ENCODE data around the gene CTPS2. TPM values are rescaled to one million over a fixed set of nuclear protein-coding genes. Genes with fewer than 3 reads are reported as not detected.

The CTPS2 gene
- total and polyA plus RNA-seq, 2 experiments from 2014 or later = 10.4 to 35.5 TPM

- Histone ChIP-seq H3K27me3 (ENCODE audit: insufficient read depth) (no peaks in the 10 kb centered on the region), H3K27ac (ENCODE audit: low read depth) (no peak overlapping the region), H3F3A (replicated peaks; ENCODE audit: low read depth) (no peaks in the 10 kb centered on the region), H3K4me1 (ENCODE audit: insufficient read depth) (peaks cover 9% of the 10 kb centered on the region), H3K4me2 (no peak overlapping the region), H2AFZ (no peak overlapping the region), H3K9me2 (ENCODE audit: insufficient read depth) (no peaks in the 10 kb centered on the region), H3K4me3 (no peak overlapping the region), H3K79me2 (replicated peaks; ENCODE audit: insufficient read depth) (no peaks in the 10 kb centered on the region), H4K20me1 (replicated peaks; ENCODE audit: insufficient read depth) (no peaks in the 10 kb centered on the region), H3K36me3 (ENCODE audit: insufficient read depth) (no peaks in the 10 kb centered on the region)
- Mint-ChIP-seq H3K4me3 (no peak overlapping the region), H3K36me3 (ENCODE audit: low read depth) (peaks cover 27% of the 10 kb centered on the region), H3K9me3 (no peaks in the 10 kb centered on the region), H3K4me1 (peaks cover 13% of the 10 kb centered on the region), H3K27ac (no peak overlapping the region), H3K27me3 (ENCODE audit: insufficient read depth, low read depth, poor library complexity) (peaks cover 6% of the 10 kb centered on the region)
- ATAC-seq = no peak
- no peak for DNase-seq (ENCODE audit: low spot score)
- TF ChIP-seq EZH2 (IDR thresholded peaks at IDR 0.05; ENCODE audit: low read depth, unreplicated experiment) (no peak), ZNF331 (CRISPR knock-in tag; IDR thresholded peaks at IDR 0.05; ENCODE audit: low read depth) (no peak), NANOG (IDR thresholded peaks at IDR 0.05; ENCODE audit: borderline replicate concordance) (no peak), ETS1 (IDR thresholded peaks at IDR 0.05) (no peak), REST (IDR thresholded peaks at IDR 0.05; ENCODE audit: unreplicated experiment) (no peak), STAT1 (IDR thresholded peaks at IDR 0.05; ENCODE audit: unreplicated experiment) (no peak), JUNB (IDR thresholded peaks at IDR 0.05; ENCODE audit: unreplicated experiment) (no peak), EZH2phosphoT487 (IDR thresholded peaks at IDR 0.05; ENCODE audit: unreplicated experiment) (no peak), POLR2AphosphoS5 (IDR thresholded peaks at IDR 0.05; ENCODE audit: low read depth) (no peak)
- TF ChIP-seq, protein P1, sequence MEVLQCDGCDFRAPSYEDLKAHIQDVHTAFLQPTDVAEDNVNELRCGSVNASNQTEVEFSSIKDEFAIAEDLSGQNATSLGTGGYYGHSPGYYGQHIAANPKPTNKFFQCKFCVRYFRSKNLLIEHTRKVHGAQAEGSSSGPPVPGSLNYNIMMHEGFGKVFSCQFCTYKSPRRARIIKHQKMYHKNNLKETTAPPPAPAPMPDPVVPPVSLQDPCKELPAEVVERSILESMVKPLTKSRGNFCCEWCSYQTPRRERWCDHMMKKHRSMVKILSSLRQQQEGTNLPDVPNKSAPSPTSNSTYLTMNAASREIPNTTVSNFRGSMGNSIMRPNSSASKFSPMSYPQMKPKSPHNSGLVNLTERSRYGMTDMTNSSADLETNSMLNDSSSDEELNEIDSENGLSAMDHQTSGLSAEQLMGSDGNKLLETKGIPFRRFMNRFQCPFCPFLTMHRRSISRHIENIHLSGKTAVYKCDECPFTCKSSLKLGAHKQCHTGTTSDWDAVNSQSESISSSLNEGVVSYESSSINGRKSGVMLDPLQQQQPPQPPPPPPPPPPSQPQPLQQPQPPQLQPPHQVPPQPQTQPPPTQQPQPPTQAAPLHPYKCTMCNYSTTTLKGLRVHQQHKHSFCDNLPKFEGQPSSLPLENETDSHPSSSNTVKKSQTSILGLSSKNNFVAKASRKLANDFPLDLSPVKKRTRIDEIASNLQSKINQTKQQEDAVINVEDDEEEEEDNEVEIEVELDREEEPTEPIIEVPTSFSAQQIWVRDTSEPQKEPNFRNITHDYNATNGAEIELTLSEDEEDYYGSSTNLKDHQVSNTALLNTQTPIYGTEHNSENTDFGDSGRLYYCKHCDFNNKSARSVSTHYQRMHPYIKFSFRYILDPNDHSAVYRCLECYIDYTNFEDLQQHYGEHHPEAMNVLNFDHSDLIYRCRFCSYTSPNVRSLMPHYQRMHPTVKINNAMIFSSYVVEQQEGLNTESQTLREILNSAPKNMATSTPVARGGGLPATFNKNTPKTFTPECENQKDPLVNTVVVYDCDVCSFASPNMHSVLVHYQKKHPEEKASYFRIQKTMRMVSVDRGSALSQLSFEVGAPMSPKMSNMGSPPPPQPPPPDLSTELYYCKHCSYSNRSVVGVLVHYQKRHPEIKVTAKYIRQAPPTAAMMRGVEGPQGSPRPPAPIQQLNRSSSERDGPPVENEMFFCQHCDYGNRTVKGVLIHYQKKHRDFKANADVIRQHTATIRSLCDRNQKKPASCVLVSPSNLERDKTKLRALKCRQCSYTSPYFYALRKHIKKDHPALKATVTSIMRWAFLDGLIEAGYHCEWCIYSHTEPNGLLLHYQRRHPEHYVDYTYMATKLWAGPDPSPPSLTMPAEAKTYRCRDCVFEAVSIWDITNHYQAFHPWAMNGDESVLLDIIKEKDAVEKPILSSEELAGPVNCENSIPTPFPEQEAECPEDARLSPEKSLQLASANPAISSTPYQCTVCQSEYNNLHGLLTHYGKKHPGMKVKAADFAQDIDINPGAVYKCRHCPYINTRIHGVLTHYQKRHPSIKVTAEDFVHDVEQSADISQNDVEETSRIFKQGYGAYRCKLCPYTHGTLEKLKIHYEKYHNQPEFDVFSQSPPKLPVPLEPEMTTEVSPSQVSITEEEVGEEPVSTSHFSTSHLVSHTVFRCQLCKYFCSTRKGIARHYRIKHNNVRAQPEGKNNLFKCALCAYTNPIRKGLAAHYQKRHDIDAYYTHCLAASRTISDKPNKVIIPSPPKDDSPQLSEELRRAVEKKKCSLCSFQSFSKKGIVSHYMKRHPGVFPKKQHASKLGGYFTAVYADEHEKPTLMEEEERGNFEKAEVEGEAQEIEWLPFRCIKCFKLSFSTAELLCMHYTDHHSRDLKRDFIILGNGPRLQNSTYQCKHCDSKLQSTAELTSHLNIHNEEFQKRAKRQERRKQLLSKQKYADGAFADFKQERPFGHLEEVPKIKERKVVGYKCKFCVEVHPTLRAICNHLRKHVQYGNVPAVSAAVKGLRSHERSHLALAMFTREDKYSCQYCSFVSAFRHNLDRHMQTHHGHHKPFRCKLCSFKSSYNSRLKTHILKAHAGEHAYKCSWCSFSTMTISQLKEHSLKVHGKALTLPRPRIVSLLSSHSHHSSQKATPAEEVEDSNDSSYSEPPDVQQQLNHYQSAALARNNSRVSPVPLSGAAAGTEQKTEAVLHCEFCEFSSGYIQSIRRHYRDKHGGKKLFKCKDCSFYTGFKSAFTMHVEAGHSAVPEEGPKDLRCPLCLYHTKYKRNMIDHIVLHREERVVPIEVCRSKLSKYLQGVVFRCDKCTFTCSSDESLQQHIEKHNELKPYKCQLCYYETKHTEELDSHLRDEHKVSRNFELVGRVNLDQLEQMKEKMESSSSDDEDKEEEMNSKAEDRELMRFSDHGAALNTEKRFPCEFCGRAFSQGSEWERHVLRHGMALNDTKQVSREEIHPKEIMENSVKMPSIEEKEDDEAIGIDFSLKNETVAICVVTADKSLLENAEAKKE (CRISPR knock-in tag; IDR thresholded peaks at IDR 0.05) = no peak
Measured at GRCh38 chrX:16633754-16634153, 78.7 kb downstream of the CTPS2 start.
